Ramos (cell line): ENCODE measurements around the gene MSLN.
"Not testable (repeated sequence)": the region's sequence is repeated elsewhere in the genome, so short reads cannot be mapped to it uniquely, and the experiment has no call there.

ENCODE experiments used
- in situ Hi-C: fragments of 300-500 bp; cut with MboI; formaldehyde crosslinking; loops from one replicate; pipeline ENCODE4 v1.14.3; 2022; ENCODE audit warnings: low sequenced_read_pairs; ENCODE audit not compliant: unreplicated experiment

Gene MSLN

DNA sequence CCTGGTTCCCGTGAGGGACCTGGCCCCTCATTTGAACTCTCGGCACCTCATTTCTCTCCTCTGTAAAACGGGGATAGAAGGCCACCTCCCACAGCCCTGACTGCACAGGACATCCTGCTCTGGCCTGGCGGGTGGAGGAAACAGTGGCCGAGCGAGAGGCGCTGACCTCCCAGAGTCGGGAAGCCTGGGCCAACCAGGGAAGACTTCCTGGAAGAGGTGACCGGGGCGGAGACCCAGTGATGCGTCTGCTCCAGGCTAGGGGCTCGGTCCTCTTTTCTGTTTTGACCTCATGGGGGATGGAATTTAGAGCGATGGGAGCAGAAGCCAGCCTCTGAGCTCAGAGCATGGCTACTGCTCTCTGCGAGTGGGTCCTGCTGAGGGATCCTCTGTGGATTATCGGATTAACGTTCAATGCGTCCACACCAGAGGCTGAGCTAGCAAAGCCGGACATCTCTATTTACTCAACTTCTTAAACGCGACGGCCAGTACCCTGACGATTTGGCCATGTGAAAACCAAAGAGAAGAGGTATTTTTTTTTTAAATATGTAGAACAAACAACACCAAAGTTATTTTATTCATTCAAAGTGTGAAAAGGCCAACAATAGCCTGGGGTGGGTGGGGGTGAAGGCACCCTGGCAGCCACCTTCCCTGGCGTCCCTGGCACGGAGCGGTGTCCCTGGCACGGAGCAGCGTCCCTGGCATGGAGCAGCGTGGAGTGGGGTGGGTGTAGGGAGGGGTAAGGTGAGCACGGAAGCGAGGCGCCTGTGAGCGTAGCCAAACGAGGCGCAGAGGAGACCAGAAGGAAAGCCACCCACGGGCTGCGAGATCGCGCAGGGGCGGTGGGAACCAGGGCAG, 9.2 kb upstream of the MSLN start:
- in situ Hi-C loops, result no loop called here

DNA sequence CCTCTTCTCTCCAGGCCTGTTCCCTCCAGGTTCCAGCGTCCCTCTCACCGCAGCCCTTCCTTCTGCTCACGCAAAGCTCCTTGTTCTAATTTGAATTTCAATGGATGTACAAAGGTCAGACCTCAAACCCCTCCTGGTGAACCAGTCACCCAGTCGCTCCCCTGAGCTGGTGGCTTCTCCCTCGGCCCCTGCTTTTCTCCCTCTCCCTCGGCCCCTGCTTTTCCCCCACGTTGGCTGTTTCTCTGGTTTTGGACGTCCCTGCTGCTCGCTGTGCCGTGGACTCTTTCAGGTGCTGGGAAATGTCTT, 8.6 kb upstream of the MSLN start:
- in situ Hi-C loops, result no loop called here

DNA sequence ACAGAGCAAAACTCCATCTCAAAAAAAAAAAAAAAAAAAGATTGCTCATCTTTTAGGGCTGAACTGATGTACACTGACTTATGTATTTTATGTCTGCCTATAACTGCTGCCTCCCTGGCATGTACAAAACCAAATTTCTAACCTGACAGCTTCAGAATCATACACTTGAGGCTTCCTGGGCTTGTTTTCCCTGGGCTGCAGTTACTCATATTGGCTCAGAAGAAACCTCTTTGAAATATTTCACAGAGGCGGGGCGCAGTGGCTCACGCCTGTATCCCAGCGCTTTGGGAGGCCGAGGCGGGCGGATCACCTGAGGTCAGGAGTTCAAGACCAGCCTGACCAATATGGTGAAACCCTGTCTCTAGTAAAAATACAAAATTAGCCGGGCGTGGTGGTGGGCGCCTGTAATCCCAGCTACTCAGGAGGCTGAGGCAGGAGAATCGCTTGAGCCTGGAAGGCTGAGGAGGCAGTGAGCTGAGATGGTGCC, 6.4 kb upstream of the MSLN start:
- in situ Hi-C loops, result not testable (repeated sequence)

DNA sequence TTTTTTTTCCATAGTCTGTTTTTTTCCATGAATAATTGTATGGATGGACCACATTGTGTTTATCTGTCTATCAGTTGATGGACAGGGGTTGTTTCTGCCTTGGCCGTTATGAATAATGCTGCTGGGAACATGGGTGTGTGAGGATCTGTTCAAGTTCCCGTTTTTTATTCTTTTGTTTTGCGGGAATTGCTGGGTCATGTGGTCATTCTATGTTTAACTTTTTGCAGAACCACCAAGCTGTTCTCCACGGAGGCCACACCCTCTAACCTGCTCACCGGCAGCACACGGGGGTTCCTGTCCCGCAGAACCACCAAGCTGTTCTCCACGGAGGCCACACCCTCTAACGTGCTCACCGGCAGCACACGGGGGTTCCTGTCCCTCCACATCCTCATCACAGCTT, 5.9 kb upstream of the MSLN start:
- in situ Hi-C loops, result no loop called here

DNA sequence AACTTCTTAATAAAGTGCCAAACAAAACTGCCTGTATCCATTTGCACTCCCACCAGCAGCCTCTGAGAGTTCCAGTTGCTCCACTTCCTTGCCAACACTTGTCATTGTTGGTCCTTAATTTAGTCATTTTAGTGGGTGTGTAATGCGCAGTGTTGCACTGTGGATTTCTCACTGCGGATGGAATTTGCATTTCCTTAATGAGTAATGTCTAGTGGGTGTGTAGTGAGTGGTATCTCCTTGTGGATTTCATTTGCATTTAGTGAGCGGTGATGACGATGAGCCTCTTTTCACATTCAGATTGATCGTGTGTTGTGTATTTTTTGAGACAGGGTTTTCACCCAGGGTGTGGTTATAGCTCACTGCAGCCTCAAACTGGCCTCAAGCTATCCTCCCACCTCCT, 4.1 kb upstream of the MSLN start:
- in situ Hi-C loops, result no loop called here

DNA sequence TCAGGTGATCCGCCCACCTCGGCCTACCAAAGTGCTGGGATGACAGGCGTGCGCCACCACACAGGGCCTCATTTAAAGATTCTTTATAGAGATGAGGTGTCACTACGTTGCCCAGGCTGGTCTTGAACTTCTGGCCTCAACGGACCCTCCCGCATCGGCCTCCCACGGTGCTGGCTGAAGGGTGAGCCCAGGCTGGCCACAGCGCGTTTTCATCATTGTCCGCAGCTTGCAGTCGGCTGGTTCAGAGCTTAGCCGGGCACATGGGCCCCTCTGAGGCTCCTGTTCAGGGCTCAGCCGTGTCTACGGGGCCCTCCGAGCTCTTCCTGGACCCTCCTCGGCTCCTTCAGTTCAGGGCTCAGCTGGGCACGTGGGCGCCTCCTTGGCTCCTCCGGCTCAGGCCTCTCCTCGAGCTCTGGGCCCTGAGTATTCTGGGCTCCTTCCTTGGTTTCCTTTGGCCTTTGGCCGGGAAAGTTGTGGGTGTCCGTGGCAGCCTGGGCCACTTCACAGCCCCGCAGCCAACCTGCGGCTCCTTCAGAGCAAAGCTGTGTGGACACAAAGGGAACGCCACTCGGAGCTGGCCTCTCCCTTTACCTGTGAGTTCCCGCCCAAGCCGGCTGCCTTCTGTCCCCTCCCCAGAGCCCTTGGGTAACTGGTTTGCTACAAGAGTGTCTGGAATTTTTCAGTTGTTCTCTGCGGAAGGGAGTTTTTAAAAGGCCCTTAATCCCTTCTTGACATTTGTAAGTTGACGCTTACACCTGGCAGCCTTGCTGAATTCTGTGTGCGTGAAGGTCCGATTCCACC, 1.2 kb upstream of the MSLN start:
- in situ Hi-C loops, result no loop called here

DNA sequence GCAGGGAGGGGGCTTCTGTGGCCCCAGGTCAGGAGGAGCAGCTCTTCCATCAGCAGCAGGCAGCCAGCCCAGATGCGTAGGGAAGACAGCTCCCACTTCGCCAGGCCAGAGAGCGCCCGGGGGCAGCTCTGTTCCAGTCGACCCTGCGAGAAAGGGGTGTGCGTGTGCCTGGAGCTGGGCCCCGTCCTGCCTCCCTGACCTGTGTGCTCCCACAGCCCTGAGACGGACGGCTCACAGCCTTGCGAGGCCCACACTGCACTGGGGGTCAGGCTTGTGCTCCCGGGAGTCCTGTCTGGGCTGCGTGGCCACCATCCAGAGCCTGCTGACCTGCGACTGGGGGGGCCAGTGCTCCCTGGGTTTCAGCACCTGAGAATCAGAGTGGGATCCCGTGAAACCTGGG, 469 bp upstream of the MSLN start:
- in situ Hi-C loops, result no loop called here

DNA sequence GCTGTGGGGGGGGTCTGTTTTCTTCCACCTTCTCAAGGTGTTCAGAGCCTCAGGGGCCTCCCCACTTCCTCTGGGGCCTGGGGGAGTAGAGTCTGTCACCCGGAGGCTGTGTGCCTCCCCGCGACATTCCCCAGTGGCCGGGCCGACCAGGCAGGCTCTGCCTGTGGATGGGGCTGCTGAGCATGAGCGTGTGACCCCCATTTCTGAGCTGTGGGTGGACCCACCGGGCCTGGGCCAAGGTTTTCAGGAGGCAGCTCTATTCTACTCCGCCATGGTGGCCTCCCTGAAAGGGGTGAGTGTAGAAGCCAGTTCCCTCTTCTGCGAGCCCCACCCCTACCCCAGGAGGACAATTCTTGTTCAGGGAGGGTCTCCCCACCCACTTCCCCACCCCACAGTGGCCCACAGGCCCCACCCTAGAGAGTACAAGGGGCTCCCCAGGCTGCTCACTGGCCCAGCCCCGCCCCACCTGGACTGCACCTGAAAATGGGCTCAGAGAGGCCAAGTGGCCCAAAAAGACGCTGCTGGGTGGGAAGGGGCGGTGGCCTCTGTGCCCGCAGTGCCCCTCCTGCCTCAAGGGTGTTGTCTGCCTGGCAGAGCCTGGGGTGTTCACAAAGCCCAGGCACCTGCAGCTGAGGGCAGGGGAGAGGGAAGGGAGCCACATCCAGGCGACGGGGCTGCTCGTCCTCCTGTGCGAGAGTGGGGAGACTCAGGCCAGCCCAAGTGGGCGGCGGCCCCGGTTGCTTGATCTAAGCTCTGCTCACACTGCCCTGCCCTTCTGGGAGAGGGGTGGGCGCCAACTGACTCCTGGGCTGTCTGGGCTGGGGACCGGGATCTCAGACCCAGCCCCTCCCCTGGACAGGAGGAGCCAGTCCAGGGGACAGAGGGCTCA, 1.3 kb downstream of the MSLN start:
- in situ Hi-C loops, result no loop called here

DNA sequence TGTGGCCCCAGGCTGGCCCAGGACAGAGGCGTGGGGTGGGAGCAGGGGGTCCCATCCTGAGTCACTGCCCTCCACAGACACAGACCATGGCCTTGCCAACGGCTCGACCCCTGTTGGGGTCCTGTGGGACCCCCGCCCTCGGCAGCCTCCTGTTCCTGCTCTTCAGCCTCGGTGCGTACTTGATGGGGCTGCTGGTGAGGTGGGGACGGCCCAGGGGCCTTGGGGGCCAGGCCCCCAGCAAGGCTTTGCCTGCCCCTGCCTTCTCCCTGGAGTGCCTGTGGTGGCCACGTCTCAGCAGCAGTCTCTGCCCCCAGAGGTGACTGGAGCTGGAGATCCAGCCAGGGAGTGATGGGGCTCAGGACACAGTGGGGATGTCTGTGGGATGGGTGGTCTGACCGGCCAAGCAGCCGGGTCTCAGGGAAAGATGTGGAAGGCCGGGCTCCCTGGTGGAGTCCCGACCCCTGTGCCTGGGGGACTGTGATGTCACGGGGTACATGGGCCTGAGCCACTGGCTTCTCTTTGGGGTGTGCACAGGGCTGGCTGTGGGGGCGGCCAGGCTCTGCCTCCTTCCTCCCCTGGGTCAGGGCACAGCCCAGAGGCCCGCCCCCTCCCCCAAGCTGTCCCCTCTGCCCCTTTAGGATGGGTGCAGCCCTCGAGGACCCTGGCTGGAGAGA, 2.2 kb downstream of the MSLN start:
- in situ Hi-C loops, result no loop called here

DNA sequence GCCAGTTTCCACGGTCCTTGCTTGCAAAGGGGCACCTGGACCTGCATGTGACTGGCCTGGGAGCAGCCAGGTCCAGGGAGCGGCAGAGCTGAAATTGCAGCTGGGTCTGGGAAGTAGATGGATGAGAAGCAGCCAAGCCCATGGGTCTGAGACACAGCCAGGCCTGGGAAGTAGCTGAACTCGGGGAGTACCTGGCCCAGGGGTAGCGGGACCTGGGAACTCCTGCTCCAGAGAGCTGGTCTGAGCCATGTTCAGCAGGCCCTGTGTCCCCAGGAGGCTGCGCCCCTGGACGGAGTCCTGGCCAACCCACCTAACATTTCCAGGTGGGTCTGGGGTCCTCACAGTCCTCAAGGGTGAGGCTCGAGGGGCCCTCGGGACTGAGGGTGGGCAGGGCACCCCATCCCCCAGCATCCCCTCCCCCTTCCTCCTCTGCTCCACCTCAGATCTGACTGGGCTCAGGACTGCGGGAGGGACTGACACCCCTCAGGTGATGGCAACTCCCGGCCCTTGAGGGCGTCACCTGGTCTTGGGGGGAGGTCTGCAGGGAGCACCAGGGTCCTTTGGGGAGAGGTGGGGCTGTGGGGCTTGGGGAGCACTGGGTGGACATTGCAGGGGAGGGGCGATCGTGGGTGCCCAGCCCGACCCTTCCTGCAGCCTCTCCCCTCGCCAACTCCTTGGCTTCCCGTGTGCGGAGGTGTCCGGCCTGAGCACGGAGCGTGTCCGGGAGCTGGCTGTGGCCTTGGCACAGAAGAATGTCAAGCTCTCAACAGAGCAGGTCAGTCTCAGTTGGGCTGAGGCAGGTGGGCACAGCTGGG, 3.0 kb downstream of the MSLN start:
- in situ Hi-C loops, result no loop called here

DNA sequence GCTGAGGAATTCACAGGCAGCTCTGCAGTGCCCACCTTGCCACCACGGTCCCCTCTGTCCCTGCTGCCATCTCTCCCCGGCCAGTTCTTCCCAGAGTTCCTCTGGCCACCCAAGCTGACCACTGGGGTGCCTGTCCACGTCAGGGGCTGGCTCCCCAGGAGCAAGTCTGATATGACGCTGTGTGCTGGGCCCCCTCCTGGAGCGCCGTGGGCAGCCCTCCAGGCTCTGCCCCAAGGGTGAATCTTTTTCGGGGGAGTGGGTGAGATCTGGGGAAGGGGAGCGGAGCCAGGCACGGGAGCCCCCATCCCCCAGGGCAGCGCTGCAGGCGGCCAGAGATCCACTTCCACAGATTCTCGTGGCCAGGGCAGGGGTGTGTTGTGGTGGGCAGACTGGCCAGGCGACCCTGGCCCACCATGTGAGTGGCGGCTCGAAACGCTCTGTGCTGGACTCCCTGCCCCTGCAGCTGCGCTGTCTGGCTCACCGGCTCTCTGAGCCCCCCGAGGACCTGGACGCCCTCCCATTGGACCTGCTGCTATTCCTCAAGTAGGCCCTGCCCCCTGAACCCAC, 3.7 kb downstream of the MSLN start:
- in situ Hi-C loops, result no loop called here

DNA sequence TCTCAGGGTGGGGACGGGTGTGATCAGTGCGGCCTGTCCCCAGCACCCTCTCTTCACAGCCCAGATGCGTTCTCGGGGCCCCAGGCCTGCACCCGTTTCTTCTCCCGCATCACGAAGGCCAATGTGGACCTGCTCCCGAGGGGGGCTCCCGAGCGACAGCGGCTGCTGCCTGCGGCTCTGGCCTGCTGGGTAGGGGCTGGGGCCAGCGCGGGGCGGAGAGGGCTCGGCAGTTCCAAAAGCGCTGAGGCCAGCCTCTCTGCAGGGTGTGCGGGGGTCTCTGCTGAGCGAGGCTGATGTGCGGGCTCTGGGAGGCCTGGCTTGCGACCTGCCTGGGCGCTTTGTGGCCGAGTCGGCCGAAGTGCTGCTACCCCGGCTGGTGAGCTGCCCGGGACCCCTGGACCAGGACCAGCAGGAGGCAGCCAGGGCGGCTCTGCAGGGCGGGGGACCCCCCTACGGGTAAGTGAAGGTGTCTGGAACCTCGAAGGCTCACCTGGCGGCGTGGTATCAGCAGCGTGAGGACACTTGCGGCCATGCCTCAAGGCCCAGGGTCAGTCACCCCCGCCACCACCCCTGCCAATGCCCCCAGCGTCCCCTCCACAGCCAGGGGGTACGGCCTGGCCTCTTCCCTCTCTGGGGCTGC, 4.4 kb downstream of the MSLN start:
- in situ Hi-C loops, result no loop called here

DNA sequence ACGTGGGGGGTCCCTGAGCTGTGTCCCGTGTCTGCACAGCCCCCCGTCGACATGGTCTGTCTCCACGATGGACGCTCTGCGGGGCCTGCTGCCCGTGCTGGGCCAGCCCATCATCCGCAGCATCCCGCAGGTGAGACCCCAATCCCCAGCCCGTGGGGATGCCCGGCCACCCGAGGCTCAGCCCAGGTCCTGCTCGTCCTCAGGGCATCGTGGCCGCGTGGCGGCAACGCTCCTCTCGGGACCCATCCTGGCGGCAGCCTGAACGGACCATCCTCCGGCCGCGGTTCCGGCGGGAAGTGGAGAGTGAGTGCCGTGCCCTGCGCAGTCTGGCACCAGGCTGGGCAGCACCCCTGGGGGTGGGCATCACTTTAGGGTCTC, 4.9 kb downstream of the MSLN start:
- in situ Hi-C loops, result no loop called here

DNA sequence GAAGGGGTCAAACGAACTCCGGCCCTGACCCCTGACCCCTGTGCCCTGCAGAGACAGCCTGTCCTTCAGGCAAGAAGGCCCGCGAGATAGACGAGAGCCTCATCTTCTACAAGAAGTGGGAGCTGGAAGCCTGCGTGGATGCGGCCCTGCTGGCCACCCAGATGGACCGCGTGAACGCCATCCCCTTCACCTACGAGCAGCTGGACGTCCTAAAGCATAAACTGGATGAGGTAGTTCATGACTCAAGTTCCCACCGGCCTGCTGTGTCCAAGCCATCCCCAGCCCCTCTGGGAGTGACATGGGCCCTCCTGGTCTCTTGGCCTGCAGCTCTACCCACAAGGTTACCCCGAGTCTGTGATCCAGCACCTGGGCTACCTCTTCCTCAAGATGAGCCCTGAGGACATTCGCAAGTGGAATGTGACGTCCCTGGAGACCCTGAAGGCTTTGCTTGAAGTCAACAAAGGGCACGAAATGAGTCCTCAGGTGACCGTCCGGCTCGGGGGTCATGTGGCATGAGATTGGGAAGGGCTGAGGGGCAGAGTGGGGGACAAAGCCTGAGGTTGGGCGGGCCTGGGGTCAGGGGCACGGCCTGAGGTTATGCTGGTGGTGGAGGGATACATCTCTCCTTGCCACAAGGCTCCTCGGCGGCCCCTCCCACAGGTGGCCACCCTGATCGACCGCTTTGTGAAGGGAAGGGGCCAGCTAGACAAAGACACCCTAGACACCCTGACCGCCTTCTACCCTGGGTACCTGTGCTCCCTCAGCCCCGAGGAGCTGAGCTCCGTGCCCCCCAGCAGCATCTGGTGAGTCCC, 5.7 kb downstream of the MSLN start:
- in situ Hi-C loops, result no loop called here

DNA sequence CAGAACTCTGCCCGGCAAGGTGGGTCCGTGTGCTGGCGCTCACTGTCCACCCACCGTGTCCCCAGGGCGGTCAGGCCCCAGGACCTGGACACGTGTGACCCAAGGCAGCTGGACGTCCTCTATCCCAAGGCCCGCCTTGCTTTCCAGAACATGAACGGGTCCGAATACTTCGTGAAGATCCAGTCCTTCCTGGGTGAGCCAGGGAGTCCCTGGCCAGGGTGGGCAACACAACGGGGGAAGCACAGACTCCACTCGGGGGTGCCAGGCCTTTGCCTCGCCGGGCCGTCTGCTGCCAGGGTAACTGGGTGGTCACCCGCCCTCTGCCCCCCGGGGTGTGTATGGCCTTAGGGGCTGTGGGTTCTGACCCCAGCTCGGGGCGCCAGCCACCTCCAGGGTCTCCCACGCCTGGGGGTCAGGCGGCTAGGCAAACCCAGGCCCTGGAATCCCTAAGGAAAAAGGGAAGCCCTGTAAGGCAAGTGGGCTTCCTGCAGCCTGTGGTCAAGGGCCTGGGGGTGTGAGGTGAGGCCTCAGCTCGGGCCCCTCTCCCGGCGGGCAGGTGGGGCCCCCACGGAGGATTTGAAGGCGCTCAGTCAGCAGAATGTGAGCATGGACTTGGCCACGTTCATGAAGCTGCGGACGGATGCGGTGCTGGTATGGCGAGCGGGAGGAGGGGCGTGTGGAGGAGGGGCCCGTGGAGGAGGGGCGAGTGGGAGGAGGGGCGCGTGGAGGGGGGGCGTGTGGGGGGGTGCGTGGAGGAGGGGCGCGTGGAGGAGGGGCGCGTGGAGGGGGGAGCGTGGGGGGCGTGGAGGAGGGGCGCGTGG, 6.5 kb downstream of the MSLN start:
- in situ Hi-C loops, result no loop called here

DNA sequence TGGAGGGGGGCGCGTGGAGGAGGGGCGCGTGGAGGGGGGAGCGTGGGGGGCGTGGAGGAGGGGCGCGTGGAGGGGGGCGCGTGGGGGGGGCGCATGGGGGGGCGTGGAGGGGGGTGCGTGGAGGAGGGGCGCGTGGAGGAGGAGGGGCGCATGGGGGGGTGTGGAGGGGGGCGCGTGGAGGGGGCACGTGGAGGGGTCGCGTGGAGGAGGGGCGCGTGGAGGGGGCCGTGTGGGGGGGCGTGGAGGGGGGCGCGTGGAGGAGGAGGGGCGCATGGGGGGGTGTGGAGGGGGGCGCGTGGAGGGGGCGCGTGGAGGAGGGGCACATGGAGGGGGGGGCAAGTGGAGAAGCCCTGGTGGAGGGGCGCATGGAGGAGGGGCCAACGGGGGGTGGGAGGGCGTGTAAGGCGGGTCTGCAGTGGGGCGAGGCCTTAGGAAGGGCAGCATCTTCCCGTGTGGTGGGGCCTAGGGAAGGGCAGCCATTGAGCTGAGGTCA, 7.3 kb downstream of the MSLN start:
- in situ Hi-C loops, result no loop called here

DNA sequence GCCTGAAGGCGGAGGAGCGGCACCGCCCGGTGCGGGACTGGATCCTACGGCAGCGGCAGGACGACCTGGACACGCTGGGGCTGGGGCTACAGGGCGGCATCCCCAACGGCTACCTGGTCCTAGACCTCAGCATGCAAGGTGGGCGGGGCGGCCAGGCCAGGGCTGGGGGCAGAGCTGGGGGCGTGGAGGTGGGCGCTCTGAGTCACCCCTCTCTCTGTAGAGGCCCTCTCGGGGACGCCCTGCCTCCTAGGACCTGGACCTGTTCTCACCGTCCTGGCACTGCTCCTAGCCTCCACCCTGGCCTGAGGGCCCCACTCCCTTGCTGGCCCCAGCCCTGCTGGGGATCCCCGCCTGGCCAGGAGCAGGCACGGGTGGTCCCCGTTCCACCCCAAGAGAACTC, 7.9 kb downstream of the MSLN start:
- in situ Hi-C loops, result no loop called here
